OCI-LY3 (cell line): ENCODE measurements around the gene P2RX1.
"Not testable (repeated sequence)": the region's sequence is repeated elsewhere in the genome, so short reads cannot be mapped to it uniquely, and the experiment has no call there.

Source experiments
- EZH2phosphoT487 ChIP-seq: fragments of 200-600 bp; shearing (Covaris generic); IDR thresholded peaks from 2 replicates; pipeline ENCODE4 v1.6.1; 2018; ENCODE audit warnings: antibody characterized with exemption, mixed run types, low read depth
- TF ChIP-seq, protein P1 (sequence below): fragments of 200-600, 300-600 bp; sonication (generic); IDR thresholded peaks from 2 replicates; pipeline ENCODE4 v1.5.1; 2014; ENCODE audit warnings: antibody characterized with exemption, low read length, low read depth

DNA sequence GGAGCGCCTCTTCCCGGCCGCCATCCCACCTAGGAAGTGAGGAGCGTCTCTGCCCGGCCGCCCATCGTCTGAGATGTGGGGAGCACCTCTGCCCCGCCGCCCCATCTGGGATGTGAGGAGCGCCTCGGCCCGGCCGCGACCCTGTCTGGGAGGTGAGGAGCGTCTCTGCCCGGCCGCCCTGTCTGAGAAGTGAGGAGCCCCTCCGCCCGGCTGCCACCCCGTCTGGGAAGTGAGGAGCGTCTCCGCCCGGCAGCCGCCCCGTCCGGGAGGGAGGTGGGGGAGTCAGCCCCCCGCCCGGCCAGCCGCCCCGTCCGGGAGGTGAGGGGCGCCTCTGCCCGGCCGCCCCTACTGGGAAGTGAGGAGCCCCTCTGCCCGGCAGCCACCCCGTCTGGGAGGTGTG lies 62.1 kb downstream of the P2RX1 start:
- TF ChIP-seq, protein P1, sequence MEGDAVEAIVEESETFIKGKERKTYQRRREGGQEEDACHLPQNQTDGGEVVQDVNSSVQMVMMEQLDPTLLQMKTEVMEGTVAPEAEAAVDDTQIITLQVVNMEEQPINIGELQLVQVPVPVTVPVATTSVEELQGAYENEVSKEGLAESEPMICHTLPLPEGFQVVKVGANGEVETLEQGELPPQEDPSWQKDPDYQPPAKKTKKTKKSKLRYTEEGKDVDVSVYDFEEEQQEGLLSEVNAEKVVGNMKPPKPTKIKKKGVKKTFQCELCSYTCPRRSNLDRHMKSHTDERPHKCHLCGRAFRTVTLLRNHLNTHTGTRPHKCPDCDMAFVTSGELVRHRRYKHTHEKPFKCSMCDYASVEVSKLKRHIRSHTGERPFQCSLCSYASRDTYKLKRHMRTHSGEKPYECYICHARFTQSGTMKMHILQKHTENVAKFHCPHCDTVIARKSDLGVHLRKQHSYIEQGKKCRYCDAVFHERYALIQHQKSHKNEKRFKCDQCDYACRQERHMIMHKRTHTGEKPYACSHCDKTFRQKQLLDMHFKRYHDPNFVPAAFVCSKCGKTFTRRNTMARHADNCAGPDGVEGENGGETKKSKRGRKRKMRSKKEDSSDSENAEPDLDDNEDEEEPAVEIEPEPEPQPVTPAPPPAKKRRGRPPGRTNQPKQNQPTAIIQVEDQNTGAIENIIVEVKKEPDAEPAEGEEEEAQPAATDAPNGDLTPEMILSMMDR, result not testable (repeated sequence)
- TF ChIP-seq EZH2phosphoT487, result not testable (repeated sequence)
